ENCODE data around the gene PDE4DIP.
"Not testable (repeated sequence)": the region's sequence is repeated elsewhere in the genome, so short reads cannot be mapped to it uniquely, and the experiment has no call there.

GRCh38 chr1:148975453-148975852 is 131.2 kb downstream of the PDE4DIP start:
- not testable (repeated sequence) for TF ChIP-seq POLR2A, EP300, CTCF (IDR thresholded peaks at IDR 0.05)

All from upper lobe of left lung (tissue), 4 donors.